ENCODE data around the gene CBR4. TPM values are rescaled to one million over a fixed set of nuclear protein-coding genes. Genes with fewer than 3 reads are reported as not detected.

The CBR4 gene
- 4.2 and 4.5 TPM in 2 replicates for polyA plus RNA-seq (2011; rRNA removed)
- polyA minus RNA-seq (2011; rRNA and poly(A)+ RNA removed): 4.1 and 7.2 TPM in 2 replicates

DNA sequence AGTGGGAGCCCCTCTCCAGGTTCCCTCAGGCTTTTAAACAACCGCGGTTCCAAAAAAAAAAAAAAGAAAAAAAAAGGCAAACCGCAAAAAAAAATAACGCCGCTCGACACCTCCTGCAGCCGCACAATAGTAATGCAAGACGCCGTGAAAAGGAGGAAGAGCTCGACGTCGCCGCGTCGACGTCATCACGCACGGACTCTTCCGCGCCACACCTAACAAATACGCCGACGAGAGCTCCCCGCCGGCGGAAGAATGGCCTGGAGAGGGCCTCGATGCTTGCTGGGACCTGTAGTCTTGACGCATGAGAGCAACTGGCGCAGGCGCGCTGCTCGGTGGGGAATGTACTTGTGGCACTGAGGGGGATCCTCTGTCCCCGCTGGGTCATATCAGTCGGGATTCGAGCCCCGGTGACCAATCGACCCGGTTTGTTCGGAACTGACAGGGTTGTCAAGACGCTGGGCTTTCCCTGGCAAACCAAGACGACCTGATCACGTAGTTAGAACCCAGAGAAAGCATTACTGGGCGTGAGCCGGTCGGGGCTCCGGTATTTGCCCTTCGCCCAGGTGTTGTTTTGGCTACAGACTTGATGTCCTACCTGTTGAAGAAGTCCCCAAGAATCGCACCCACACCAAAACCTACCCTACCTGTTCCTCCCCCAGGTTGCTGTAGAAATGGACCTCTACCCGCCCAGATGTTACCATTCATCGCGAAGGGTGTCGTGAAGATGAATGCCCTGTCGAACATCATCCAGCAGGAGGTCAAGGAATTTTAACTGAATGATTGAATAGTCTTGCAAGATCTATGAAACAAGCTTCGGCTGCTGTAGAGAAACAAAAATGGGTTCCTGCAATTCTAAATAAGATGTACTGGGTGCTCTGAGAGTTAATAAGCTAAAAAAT lies at the start of gene CBR4:
TSS of gene CBR4 (minus strand) at position 131 of the 899 bp plus-strand sequence. CDS start 166 bp downstream, outside the sequence.
- peak; percentile 96 for DNase-seq (ENCODE audit: low read depth, low spot score)
- ChIA-PET POLR2A (interaction anchor here (0.5 to 1.1 kb wide), 24 partner anchors 10 to 629 kb away, joined by 3 to 9 read pairs (median 4); no protein-coding TSS in a partner anchor), CTCF (interaction anchor here (0.5 to 2.9 kb wide), 33 partner anchors 9 to 1272 kb away, joined by 3 to 22 read pairs (median 4); no protein-coding TSS in a partner anchor)
- peak within 1 kb of the TSS; percentile 92 for H3K27ac ChIP-seq (ENCODE audit: low read depth, low read length)
- H3K27me3 ChIP-seq (ENCODE audit: control insufficient read depth, insufficient read depth, low read length): no peaks in the 10 kb centered on the region
- no peaks in the 10 kb centered on the region for H3K9me3 ChIP-seq (ENCODE audit: control insufficient read depth, insufficient read depth, low read length)
- TF ChIP-seq CTCF (IDR thresholded peaks at IDR 0.05; ENCODE audit: low read depth, low read length): peak; percentile 43
- peak within 1 kb of the TSS; percentile 83 for H3K4me3 ChIP-seq (ENCODE audit: low read depth, low read length)

- no peaks in the 10 kb centered on the region for H3K27me3 ChIP-seq (ENCODE audit: control insufficient read depth, insufficient read depth, low read length)
- no peak overlapping the region for H3K27ac ChIP-seq (ENCODE audit: low read depth, low read length)
- no peaks in the 10 kb centered on the region for H3K9me3 ChIP-seq (ENCODE audit: control insufficient read depth, insufficient read depth, low read length)
- no peak for DNase-seq (ENCODE audit: low read depth, low spot score)
- H3K4me3 ChIP-seq (ENCODE audit: low read depth, low read length): peak overlapping the region; percentile 17; the same call in 1 of the 2 replicates
- no peak for TF ChIP-seq CTCF (IDR thresholded peaks at IDR 0.05; ENCODE audit: low read depth, low read length)
- ChIA-PET POLR2A (no interaction called here), CTCF (interaction anchor here (0.6 kb wide), 1 partner anchor 49 kb away, joined by 6 read pairs; the partner anchor contains the start of gene CBR4)
These were observed 49.5 kb upstream of the CBR4 start for GRCh38 chr4:169059306-169060211.

DNA sequence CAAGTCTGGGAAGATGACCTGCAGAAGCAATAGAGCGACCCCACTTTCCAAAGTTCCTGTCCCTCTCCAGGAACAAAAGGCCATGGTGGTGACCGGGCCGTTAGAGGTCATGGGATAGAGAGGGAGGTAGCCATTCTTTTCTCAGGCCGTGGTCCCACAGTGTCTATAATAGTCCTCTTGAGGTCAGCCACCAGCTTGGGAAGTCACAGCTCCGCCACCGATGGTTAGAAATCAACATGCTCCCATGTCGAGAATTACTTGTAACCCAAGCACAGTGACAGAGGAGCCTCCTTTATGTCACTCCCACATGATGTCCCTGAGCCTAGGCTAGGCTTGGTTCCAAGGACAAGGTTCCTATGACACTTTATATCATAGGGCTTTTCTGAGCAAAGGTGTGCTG lies 48.3 kb upstream of the CBR4 start:
- Histone ChIP-seq H3K27ac (ENCODE audit: low read depth, low read length) (no peak overlapping the region), H3K9me3 (ENCODE audit: control insufficient read depth, insufficient read depth, low read length) (no peaks in the 10 kb centered on the region), H3K27me3 (ENCODE audit: control insufficient read depth, insufficient read depth, low read length) (no peaks in the 10 kb centered on the region), H3K4me3 (ENCODE audit: low read depth, low read length) (no peak overlapping the region)
- no peak for TF ChIP-seq CTCF (IDR thresholded peaks at IDR 0.05; ENCODE audit: low read depth, low read length)
- CTCF ChIA-PET: no interaction called here
- POLR2A ChIA-PET: no interaction called here
- DNase-seq (ENCODE audit: low read depth, low spot score): no peak

- Histone ChIP-seq H3K27me3 (ENCODE audit: control insufficient read depth, insufficient read depth, low read length) (no peaks in the 10 kb centered on the region), H3K27ac (ENCODE audit: low read depth, low read length) (no peak overlapping the region), H3K9me3 (ENCODE audit: control insufficient read depth, insufficient read depth, low read length) (no peaks in the 10 kb centered on the region), H3K4me3 (ENCODE audit: low read depth, low read length) (no peak overlapping the region)
- ChIA-PET POLR2A (no interaction called here), CTCF (no interaction called here)
- no peak for TF ChIP-seq CTCF (IDR thresholded peaks at IDR 0.05; ENCODE audit: low read depth, low read length)
- DNase-seq (ENCODE audit: low read depth, low spot score): no peak
These were observed 44.8 kb upstream of the CBR4 start for GRCh38 chr4:169054879-169055278.

Data from AG04450 (cell line).